Kidney (tissue), 14 donors: Measurements from ENCODE around the gene GDPD5. TPM values are rescaled to one million over a fixed set of nuclear protein-coding genes. Genes with fewer than 3 reads are reported as not detected.
A peak's percentile ranks its signal among the peaks of the same experiment; 100 is the strongest.

ENCODE experiments used
- DNase-seq, 5 donors: peaks; one replicate each; pipeline ENCODE4 v3.0.0-alpha.2; 2013 to 2020
- FAIRE-seq: peaks from 2 replicates; lab custom pipeline; 2012; peaks lifted over from hg19 to GRCh38; lab: Jason Lieb, UNC
- H3K27ac ChIP-seq, 2 donors: one replicate each; pipeline ENCODE4 v1.7.0; 2013; ENCODE audit warnings: low read depth in 2 of 2, low read length in 2 of 2, inconsistent platforms in 1 of 2
- H3K27me3 ChIP-seq: one replicate; pipeline ENCODE4 v1.7.1; 2013; ENCODE audit warnings: low read length, inconsistent platforms; ENCODE audit not compliant: control insufficient read depth, insufficient read depth
- H3K36me3 ChIP-seq, 3 donors: one replicate each; pipeline versions ENCODE4 v1.7.0 to v1.7.1; 2013; ENCODE audit warnings: low read length in 3 of 3, control low read depth in 1 of 3, inconsistent platforms in 1 of 3; ENCODE audit not compliant: insufficient read depth in 3 of 3, control insufficient read depth in 2 of 3
- H3K4me1 ChIP-seq, 3 donors: one replicate each; pipeline versions ENCODE4 v1.7.0 to v1.7.1; 2013; ENCODE audit warnings: low read length in 3 of 3, inconsistent platforms in 1 of 3, low read depth in 1 of 3; ENCODE audit not compliant: control insufficient read depth in 2 of 3, insufficient read depth in 2 of 3
- H3K4me3 ChIP-seq, 3 donors: one replicate each; pipeline versions ENCODE4 v1.7.0 to v1.8.1; 2013; ENCODE audit warnings: low read length in 3 of 3, control low read depth in 1 of 3, inconsistent platforms in 1 of 3
- H3K9ac ChIP-seq, 3 donors: one replicate each; pipeline versions ENCODE4 v1.7.0 to v1.7.1; 2013; ENCODE audit warnings: low read length in 3 of 3, control low read depth in 1 of 3, inconsistent platforms in 1 of 3
- H3K9me3 ChIP-seq, 3 donors: one replicate each; pipeline versions ENCODE4 v1.7.0 to v1.7.1; 2013; ENCODE audit warnings: low read length in 3 of 3, control low read depth in 1 of 3, inconsistent platforms in 1 of 3; ENCODE audit not compliant: control insufficient read depth in 2 of 3, insufficient read depth in 1 of 3
- intact Hi-C: fragments of 100-400 bp; cut with DNase I; formaldehyde crosslinking; loops from one replicate; pipeline ENCODE4 v1.11.1; 2022
- polyA plus RNA-seq: library from polyadenylated mRNA; stranded (reverse); fragments of 350-450 nt; fragmentation: Illumina TruSeq; extraction: RNeasy Lipid Tissue Mini Kit (QIAGEN cat#74804); gene quantifications from one replicate; pipeline ENCODE4 v1.2.3, GENCODE V29; 2014; ENCODE audit warnings: low read depth, low replicate concordance; ENCODE audit not compliant: insufficient read depth
- total RNA-seq: library from RNA; stranded (reverse); fragmentation: NEBNext Ultra II Directional; extraction: Animal tissue kit (Norgen Biotek cat#: 25700); gene quantifications from one replicate; pipeline ENCODE4 v1.2.1, GENCODE V29; 2021
- TF ChIP-seq, protein P1 (sequence below): IDR thresholded peaks from 3 replicates; pipeline ENCODE4 v1.5.1; 2012; ENCODE audit warnings: mild to moderate bottlenecking, moderate library complexity, borderline replicate concordance; ENCODE audit not compliant: insufficient read depth; ENCODE audit errors: extremely low read depth
- donor health status: control.
- donor health status: control.
- donor health status: control.
- donor health status: control.
- donor health status: control.
- donor health status: DM: yes; HTN: yes; CAD: no.
- donor health status: Normal renal cell carcinoma (clear cell type).

The GDPD5 gene
- total and polyA plus RNA-seq, 2 donors from 2014 or later, result 3.9 to 11.4 TPM

DNA sequence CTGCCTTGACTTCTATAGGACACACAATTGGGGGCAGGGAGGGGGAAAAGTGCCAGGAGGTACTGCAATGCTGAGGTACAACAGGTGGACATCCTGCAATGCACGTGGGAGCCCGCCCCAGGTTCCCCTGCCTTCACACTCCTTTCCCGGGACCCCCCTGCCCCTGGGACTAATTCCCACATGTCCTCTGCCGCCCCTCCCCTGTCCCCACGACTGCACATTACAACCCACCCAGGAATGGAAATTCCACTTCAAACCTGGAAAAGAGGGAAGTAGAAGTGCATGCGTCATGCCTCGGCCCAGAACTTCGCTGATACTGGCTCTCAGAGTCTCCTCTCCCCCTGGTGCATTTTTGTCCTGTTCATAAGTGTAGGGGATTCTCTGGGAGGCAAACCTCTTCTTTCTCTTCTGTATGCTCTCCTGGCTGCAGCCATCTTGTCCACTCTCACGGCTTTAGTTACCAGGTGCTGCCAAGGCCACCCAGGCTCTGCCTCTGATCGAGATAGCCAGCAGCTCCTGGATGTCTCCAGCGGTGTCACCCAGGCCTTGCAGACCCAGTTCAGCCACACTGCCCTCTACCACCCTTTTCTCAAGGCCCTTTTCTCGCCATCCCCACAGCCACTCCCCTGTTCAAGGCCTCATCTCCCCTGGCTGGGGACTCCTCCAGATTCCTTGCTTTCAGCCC lies 43.7 kb downstream of the GDPD5 start:
- Histone ChIP-seq H3K4me3 (no peak overlapping the region), H3K4me1 (peaks cover 0 to 3% (median 0%) of the 10 kb centered on the region in 3 donors), H3K36me3 (no peaks in the 10 kb centered on the region), H3K9ac (no peak overlapping the region), H3K27me3 (no peaks in the 10 kb centered on the region), H3K27ac (no peak overlapping the region), H3K9me3 (no peaks in the 10 kb centered on the region)
- intact Hi-C loops, result no loop called here
- FAIRE-seq (no peak), DNase-seq (peak in 1 of 5 donors; percentile 54)
- TF ChIP-seq, protein P1, sequence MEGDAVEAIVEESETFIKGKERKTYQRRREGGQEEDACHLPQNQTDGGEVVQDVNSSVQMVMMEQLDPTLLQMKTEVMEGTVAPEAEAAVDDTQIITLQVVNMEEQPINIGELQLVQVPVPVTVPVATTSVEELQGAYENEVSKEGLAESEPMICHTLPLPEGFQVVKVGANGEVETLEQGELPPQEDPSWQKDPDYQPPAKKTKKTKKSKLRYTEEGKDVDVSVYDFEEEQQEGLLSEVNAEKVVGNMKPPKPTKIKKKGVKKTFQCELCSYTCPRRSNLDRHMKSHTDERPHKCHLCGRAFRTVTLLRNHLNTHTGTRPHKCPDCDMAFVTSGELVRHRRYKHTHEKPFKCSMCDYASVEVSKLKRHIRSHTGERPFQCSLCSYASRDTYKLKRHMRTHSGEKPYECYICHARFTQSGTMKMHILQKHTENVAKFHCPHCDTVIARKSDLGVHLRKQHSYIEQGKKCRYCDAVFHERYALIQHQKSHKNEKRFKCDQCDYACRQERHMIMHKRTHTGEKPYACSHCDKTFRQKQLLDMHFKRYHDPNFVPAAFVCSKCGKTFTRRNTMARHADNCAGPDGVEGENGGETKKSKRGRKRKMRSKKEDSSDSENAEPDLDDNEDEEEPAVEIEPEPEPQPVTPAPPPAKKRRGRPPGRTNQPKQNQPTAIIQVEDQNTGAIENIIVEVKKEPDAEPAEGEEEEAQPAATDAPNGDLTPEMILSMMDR, result no peak

DNA sequence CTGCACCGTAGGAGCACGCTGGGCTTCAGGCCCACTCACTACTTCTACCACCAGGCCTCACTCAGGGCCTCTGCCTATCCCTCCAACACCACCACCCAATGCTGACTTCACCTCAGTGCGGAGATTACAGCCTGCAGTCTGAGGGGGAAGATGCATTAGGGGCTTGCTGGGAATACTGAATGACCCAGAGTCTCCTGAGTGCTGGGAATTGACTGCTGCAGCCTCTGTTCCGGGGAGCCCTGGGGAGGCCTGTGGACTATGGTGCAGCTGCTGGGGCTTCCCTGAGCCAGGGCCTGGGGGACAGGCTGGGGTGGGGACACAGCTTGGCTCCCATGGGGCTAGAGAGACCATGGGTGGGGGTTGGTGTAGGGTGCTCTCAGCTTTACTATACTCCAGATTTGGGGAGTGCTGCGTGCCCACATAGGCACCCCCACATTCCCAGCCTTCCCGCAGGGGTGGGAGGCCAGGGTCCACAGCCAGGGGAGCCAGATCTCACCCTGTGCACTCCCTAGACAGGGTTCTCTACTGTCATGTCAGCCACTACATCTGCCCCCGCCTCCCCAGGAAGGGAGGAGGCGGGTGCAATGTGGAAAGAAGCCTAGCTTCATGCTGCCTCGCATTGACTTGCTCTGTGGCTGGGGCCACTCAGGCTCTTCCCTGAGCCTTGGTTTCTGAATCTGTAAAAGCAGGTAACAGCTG lies 44.4 kb downstream of the GDPD5 start:
- TF ChIP-seq, protein P1, result no peak
- Histone ChIP-seq H3K9ac (no peak overlapping the region), H3K4me1 (peaks cover 0 to 3% (median 0%) of the 10 kb centered on the region in 3 donors), H3K27me3 (no peaks in the 10 kb centered on the region), H3K27ac (no peak overlapping the region), H3K4me3 (no peak overlapping the region), H3K36me3 (no peaks in the 10 kb centered on the region), H3K9me3 (no peaks in the 10 kb centered on the region)
- FAIRE-seq, result no peak
- peak in 1 of 5 donors; percentile 57 for DNase-seq
- intact Hi-C loops, result no loop called here

DNA sequence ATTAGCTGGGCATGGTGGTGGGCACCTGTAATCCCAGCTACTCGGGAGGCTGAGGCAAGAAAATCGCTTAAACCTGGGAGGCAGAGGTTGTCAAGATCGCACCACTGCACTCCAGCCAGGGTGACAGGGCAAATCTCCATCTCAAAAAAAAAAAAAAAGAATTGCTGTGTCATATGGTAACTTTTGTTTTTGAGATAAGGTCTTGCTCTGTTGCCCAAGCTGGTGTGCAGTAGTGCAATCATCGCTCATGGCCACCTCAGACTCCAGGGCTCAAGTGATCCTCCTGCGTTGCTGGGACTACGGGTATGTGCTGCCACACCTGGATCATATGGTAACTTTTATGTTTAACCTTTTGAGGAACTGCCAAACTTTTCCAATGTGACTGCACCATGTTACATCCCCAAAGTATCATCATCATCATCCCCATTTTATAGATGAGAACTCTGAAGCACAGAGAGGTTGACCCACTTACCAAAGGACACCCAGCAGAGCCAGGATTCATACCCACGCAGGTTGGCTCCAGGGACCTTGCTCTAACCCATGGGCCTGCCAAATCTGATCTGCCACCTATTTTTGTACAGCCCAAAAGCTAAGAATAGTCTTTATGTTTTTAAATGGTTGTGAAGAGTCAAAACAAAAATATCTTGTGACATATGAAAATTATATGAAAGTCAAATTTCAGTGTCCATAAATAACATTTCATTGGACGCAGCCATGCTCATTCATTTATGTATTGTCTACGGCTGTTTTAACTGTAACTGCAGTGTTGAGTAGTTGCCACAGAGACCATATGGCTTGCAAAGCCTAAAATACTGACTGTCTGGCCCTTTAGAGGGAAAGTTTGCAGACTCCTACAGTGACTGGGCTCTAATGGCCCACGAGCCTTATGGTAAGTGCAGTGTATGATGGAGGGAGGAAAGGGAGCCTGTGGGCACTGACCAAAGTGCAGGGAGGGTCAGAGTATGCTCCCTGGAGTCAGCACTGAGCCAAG lies 45.3 kb downstream of the GDPD5 start:
- peaks cover 0 to 9% (median 0%) of the 10 kb centered on the region in 3 donors for H3K4me1 ChIP-seq
- no peak overlapping the region for H3K9ac ChIP-seq
- intact Hi-C loops, result no loop called here
- TF ChIP-seq, protein P1, result no peak
- no peaks in the 10 kb centered on the region for H3K27me3 ChIP-seq
- H3K36me3 ChIP-seq, result no peaks in the 10 kb centered on the region
- H3K4me3 ChIP-seq, result no peak overlapping the region
- FAIRE-seq (no peak), DNase-seq (no peak)
- H3K27ac ChIP-seq, result no peak overlapping the region
- no peaks in the 10 kb centered on the region for H3K9me3 ChIP-seq
